ENCODE data around the gene SLC39A11.

Gene SLC39A11

DNA sequence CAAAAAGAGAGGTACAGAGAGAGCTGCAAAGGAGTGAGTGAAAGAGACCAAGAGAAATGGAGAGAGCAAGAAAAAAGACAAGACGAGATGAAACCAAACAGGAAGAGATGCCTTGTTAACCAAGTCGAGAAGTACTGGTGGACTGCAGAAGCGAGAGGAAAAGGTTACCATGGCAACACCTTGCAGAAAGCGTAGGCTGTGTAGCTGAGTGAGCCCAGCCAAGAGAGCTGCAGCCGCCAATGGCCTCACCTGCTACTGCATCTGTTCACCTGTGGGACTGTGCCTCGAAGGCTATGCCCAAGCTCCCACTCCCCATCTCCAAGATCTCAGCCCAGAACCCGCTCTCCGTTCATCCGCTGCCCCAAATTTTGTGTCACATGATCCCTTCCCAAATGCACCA, 161.3 kb downstream of the SLC39A11 start:
- Histone ChIP-seq H3K4me3 (ENCODE audit: control insufficient read depth in 1 of 7, extremely low read depth in 1 of 7, insufficient read depth in 4 of 7, low read depth in 2 of 7, low read length in 6 of 7) (no peak overlapping the region), H3K27me3 (replicated peaks in 2 of 5; ENCODE audit: control insufficient read depth in 4 of 5, insufficient read depth in 5 of 5, low read length in 4 of 5) (no peaks in the 10 kb centered on the region), H3K9me3 (ENCODE audit: control extremely low read depth in 1 of 5, control insufficient read depth in 4 of 5, insufficient read depth in 2 of 5, low read depth in 1 of 5, low read length in 4 of 5) (no peaks in the 10 kb centered on the region), H3K36me3 (ENCODE audit: control insufficient read depth in 4 of 4, insufficient read depth in 4 of 4, low read length in 3 of 4) (peaks cover 0 to 2% (median 0%) of the 10 kb centered on the region in 4 experiments), H3K4me1 (ENCODE audit: control extremely low read depth in 1 of 4, control insufficient read depth in 4 of 4, insufficient read depth in 4 of 4, low read length in 3 of 4) (no peaks in the 10 kb centered on the region), H3K27ac (ENCODE audit: insufficient read depth in 1 of 2, low read depth in 1 of 2, low read length in 2 of 2, poor library complexity in 1 of 2, severe bottlenecking in 2 of 2) (no peak overlapping the region)
- no peak for DNase-seq
- POLR2A ChIA-PET = no interaction called here
- CTCF ChIA-PET = no interaction called here
- WGBS (ENCODE audit: insufficient coverage) = 93% methylated on average over 9 of the region's 9 CpGs

DNA sequence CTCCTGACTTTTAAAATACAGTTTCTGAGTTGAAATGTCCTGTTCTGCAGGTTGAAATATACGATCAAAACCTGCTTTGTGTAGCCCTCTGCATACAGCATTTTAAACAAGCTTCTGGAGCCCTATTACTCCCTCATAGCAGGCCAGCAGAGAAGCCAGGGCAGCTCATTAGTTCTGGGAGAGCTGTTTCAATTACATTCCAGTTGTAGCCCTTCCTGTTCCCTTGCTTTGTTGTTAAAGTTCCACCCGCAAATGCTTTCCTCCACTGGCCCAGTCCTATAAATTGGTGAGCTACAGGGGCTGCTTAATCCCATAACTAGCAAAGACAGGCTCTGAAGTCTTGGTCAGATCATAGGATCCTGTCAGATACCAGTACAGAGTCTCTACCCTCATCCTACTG, 162.5 kb downstream of the SLC39A11 start:
- WGBS (ENCODE audit: insufficient coverage) = 100% methylated on average over 2 of the region's 2 CpGs
- Histone ChIP-seq H3K4me3 (ENCODE audit: control insufficient read depth in 1 of 7, extremely low read depth in 1 of 7, insufficient read depth in 4 of 7, low read depth in 2 of 7, low read length in 6 of 7) (no peak overlapping the region), H3K27me3 (replicated peaks in 2 of 5; ENCODE audit: control insufficient read depth in 4 of 5, insufficient read depth in 5 of 5, low read length in 4 of 5) (no peaks in the 10 kb centered on the region), H3K9me3 (ENCODE audit: control extremely low read depth in 1 of 5, control insufficient read depth in 4 of 5, insufficient read depth in 2 of 5, low read depth in 1 of 5, low read length in 4 of 5) (no peaks in the 10 kb centered on the region), H3K4me1 (ENCODE audit: control extremely low read depth in 1 of 4, control insufficient read depth in 4 of 4, insufficient read depth in 4 of 4, low read length in 3 of 4) (no peaks in the 10 kb centered on the region), H3K36me3 (ENCODE audit: control insufficient read depth in 4 of 4, insufficient read depth in 4 of 4, low read length in 3 of 4) (peaks cover 0 to under 1% (median 0%) of the 10 kb centered on the region in 4 experiments), H3K27ac (ENCODE audit: insufficient read depth in 1 of 2, low read depth in 1 of 2, low read length in 2 of 2, poor library complexity in 1 of 2, severe bottlenecking in 2 of 2) (no peak overlapping the region)
- POLR2A ChIA-PET = no interaction called here
- no peak for DNase-seq
- CTCF ChIA-PET = no interaction called here

DNA sequence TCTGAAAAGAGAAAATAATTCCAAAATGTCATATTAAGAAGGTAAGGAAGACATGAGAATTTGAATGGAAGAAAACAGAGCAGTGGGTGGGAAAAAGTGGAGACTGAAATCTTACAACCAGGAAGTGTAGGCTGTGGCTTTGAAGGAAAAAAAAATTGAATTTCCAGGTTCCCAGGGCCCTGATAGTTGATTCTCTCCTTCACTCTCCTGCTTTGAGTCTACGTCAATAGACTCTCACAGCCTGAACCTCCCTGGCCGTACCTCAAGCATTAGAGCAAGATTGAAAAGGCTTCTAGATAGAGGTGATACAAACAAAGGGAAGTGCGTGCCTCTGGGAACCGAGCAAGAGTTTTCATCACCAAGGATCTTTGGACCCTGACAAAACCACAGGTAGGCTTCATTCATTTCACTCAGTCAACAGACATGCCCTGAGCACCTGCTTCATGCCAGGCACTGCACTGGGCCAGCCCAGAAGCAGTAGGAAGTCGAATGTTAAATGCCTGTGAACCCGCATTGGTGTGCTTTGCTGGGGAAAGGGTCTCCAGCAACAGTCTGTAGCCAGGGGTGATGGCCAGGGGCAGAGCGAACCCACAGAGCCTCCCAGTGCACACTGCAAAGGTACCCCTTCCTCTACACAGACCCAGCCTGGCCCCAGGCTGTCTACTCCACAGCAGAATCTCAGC, 163.9 kb downstream of the SLC39A11 start:
- ChIA-PET POLR2A (no interaction called here), CTCF (no interaction called here)
- DNase-seq = no peak
- Histone ChIP-seq H3K4me1 (ENCODE audit: control extremely low read depth in 1 of 4, control insufficient read depth in 4 of 4, insufficient read depth in 4 of 4, low read length in 3 of 4) (no peaks in the 10 kb centered on the region), H3K36me3 (ENCODE audit: control insufficient read depth in 4 of 4, insufficient read depth in 4 of 4, low read length in 3 of 4) (no peaks in the 10 kb centered on the region), H3K27ac (ENCODE audit: insufficient read depth in 1 of 2, low read depth in 1 of 2, low read length in 2 of 2, poor library complexity in 1 of 2, severe bottlenecking in 2 of 2) (no peak overlapping the region), H3K27me3 (replicated peaks in 2 of 5; ENCODE audit: control insufficient read depth in 4 of 5, insufficient read depth in 5 of 5, low read length in 4 of 5) (no peaks in the 10 kb centered on the region), H3K9me3 (ENCODE audit: control extremely low read depth in 1 of 5, control insufficient read depth in 4 of 5, insufficient read depth in 2 of 5, low read depth in 1 of 5, low read length in 4 of 5) (no peaks in the 10 kb centered on the region), H3K4me3 (ENCODE audit: control insufficient read depth in 1 of 7, extremely low read depth in 1 of 7, insufficient read depth in 4 of 7, low read depth in 2 of 7, low read length in 6 of 7) (no peak overlapping the region)
- 98% methylated on average over 4 of the region's 7 CpGs for WGBS (ENCODE audit: insufficient coverage)

- no peak for DNase-seq
- CTCF ChIA-PET = no interaction called here
- POLR2A ChIA-PET = no interaction called here
- H3K36me3 ChIP-seq (ENCODE audit: control insufficient read depth in 4 of 4, insufficient read depth in 4 of 4, low read length in 3 of 4) = no peaks in the 10 kb centered on the region
- H3K4me1 ChIP-seq (ENCODE audit: control extremely low read depth in 1 of 4, control insufficient read depth in 4 of 4, insufficient read depth in 4 of 4, low read length in 3 of 4) = no peaks in the 10 kb centered on the region
- no peak overlapping the region for H3K4me3 ChIP-seq (ENCODE audit: control insufficient read depth in 1 of 7, extremely low read depth in 1 of 7, insufficient read depth in 4 of 7, low read depth in 2 of 7, low read length in 6 of 7)
- H3K27ac ChIP-seq (ENCODE audit: insufficient read depth in 1 of 2, low read depth in 1 of 2, low read length in 2 of 2, poor library complexity in 1 of 2, severe bottlenecking in 2 of 2) = no peak overlapping the region
- WGBS (ENCODE audit: insufficient coverage) = no CpG with 5 or more reads among the region's 1 CpG
- no peaks in the 10 kb centered on the region for H3K9me3 ChIP-seq (ENCODE audit: control extremely low read depth in 1 of 5, control insufficient read depth in 4 of 5, insufficient read depth in 2 of 5, low read depth in 1 of 5, low read length in 4 of 5)
- no peaks in the 10 kb centered on the region for H3K27me3 ChIP-seq (replicated peaks in 2 of 5; ENCODE audit: control insufficient read depth in 4 of 5, insufficient read depth in 5 of 5, low read length in 4 of 5)
Measured at GRCh38 chr17:72927760-72928159, 164.7 kb downstream of the SLC39A11 start.

DNA sequence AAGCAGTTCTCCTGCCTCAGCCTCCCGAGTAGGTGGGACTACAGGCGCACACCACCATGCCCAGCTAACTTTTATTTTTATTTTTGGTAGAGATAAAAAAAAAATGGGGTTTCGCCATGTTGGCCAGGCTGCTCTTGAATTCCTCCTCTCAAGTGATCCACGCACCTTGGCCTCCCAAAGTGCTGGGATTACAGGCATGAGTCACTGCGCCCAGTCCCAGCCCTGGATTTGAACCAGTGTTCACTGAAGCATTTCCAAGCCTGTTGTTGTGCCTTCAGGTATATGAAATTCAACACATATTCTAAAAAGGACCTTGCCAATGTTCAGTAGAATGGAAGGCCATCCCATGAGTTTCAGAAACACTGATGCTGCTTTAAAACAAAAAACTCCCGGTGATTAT, 165.3 kb downstream of the SLC39A11 start:
- no peaks in the 10 kb centered on the region for H3K27me3 ChIP-seq (replicated peaks in 2 of 5; ENCODE audit: control insufficient read depth in 4 of 5, insufficient read depth in 5 of 5, low read length in 4 of 5)
- POLR2A ChIA-PET = no interaction called here
- H3K4me3 ChIP-seq (ENCODE audit: control insufficient read depth in 1 of 7, extremely low read depth in 1 of 7, insufficient read depth in 4 of 7, low read depth in 2 of 7, low read length in 6 of 7) = no peak overlapping the region
- 100% methylated on average over 6 of the region's 6 CpGs for WGBS (ENCODE audit: insufficient coverage)
- H3K36me3 ChIP-seq (ENCODE audit: control insufficient read depth in 4 of 4, insufficient read depth in 4 of 4, low read length in 3 of 4) = no peaks in the 10 kb centered on the region
- H3K9me3 ChIP-seq (ENCODE audit: control extremely low read depth in 1 of 5, control insufficient read depth in 4 of 5, insufficient read depth in 2 of 5, low read depth in 1 of 5, low read length in 4 of 5) = no peaks in the 10 kb centered on the region
- H3K27ac ChIP-seq (ENCODE audit: insufficient read depth in 1 of 2, low read depth in 1 of 2, low read length in 2 of 2, poor library complexity in 1 of 2, severe bottlenecking in 2 of 2) = no peak overlapping the region
- no peak for DNase-seq
- no peaks in the 10 kb centered on the region for H3K4me1 ChIP-seq (ENCODE audit: control extremely low read depth in 1 of 4, control insufficient read depth in 4 of 4, insufficient read depth in 4 of 4, low read length in 3 of 4)
- CTCF ChIA-PET = no interaction called here

- H3K27ac ChIP-seq (ENCODE audit: insufficient read depth in 1 of 2, low read depth in 1 of 2, low read length in 2 of 2, poor library complexity in 1 of 2, severe bottlenecking in 2 of 2) = no peak overlapping the region
- no peak overlapping the region for H3K4me3 ChIP-seq (ENCODE audit: control insufficient read depth in 1 of 7, extremely low read depth in 1 of 7, insufficient read depth in 4 of 7, low read depth in 2 of 7, low read length in 6 of 7)
- H3K36me3 ChIP-seq (ENCODE audit: control insufficient read depth in 4 of 4, insufficient read depth in 4 of 4, low read length in 3 of 4) = no peaks in the 10 kb centered on the region
- WGBS (ENCODE audit: insufficient coverage) = 100% methylated on average over 1 of the region's 1 CpG
- H3K4me1 ChIP-seq (ENCODE audit: control extremely low read depth in 1 of 4, control insufficient read depth in 4 of 4, insufficient read depth in 4 of 4, low read length in 3 of 4) = no peaks in the 10 kb centered on the region
- H3K9me3 ChIP-seq (ENCODE audit: control extremely low read depth in 1 of 5, control insufficient read depth in 4 of 5, insufficient read depth in 2 of 5, low read depth in 1 of 5, low read length in 4 of 5) = no peaks in the 10 kb centered on the region
- no peaks in the 10 kb centered on the region for H3K27me3 ChIP-seq (replicated peaks in 2 of 5; ENCODE audit: control insufficient read depth in 4 of 5, insufficient read depth in 5 of 5, low read length in 4 of 5)
- CTCF ChIA-PET = no interaction called here
- POLR2A ChIA-PET = no interaction called here
- no peak for DNase-seq
Measured at GRCh38 chr17:72926171-72926570, 166.3 kb downstream of the SLC39A11 start.

DNA sequence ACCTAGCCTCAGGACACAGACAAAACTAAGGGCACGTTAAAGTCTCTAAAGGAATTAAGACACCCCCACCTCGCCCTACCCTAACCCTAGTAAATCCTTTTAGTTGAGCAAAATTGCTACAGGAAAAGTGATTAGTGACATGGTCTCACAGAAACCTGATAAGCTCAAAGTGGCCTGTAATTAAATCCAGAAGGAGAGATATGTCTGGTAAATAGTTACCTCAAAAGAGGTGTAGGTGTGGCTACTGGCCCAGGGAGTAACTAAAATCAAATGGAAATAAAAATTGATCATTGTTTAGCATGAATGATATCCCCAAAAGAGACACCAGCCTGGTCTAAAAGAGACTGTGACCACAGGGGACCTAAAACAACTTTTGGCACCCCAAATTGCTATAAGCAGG, 168.3 kb downstream of the SLC39A11 start:
- no peak for DNase-seq
- no CpG with 5 or more reads among the region's 2 CpGs for WGBS (ENCODE audit: insufficient coverage)
- Histone ChIP-seq H3K4me3 (ENCODE audit: control insufficient read depth in 1 of 7, extremely low read depth in 1 of 7, insufficient read depth in 4 of 7, low read depth in 2 of 7, low read length in 6 of 7) (no peak overlapping the region), H3K27ac (ENCODE audit: insufficient read depth in 1 of 2, low read depth in 1 of 2, low read length in 2 of 2, poor library complexity in 1 of 2, severe bottlenecking in 2 of 2) (no peak overlapping the region), H3K9me3 (ENCODE audit: control extremely low read depth in 1 of 5, control insufficient read depth in 4 of 5, insufficient read depth in 2 of 5, low read depth in 1 of 5, low read length in 4 of 5) (no peaks in the 10 kb centered on the region), H3K27me3 (replicated peaks in 2 of 5; ENCODE audit: control insufficient read depth in 4 of 5, insufficient read depth in 5 of 5, low read length in 4 of 5) (no peaks in the 10 kb centered on the region), H3K36me3 (ENCODE audit: control insufficient read depth in 4 of 4, insufficient read depth in 4 of 4, low read length in 3 of 4) (no peaks in the 10 kb centered on the region), H3K4me1 (ENCODE audit: control extremely low read depth in 1 of 4, control insufficient read depth in 4 of 4, insufficient read depth in 4 of 4, low read length in 3 of 4) (no peaks in the 10 kb centered on the region)
- ChIA-PET CTCF (no interaction called here), POLR2A (no interaction called here)
